AML-193 (cell line): ENCODE measurements around the gene TDRD3.

ENCODE experiments used
- DNase-seq, 2 experiments: peaks; one replicate each; lab custom pipeline; 2025; lab: John Stamatoyannopoulos, UW

The TDRD3 gene

GRCh38 chr13:60454425-60454824 is 57.4 kb downstream of the TDRD3 start:
- no peak for DNase-seq

GRCh38 chr13:60463787-60464186 is 66.8 kb downstream of the TDRD3 start:
- DNase-seq, result no peak

GRCh38 chr13:60467098-60467497 is 70.1 kb downstream of the TDRD3 start:
- DNase-seq, result no peak

DNA sequence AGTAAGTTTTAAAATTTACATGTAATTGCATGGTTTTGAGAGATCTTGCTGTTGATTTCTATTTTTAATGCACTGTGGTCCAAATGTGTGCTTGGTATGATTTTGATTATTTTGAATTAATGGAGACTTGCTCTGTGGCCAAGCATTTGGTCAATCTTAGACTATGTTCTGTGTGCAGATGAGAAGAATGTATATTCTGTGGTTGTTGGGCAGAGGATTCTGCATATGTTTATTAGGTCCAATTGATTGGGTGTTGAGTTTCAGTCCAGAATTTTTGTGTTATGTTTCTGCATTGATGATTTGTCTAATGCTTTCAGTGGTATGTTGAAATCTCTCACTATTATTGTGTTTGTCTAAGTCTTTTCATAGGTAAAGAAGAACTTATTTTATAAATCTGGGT is 82.3 kb downstream of the TDRD3 start:
- DNase-seq, result no peak

DNA sequence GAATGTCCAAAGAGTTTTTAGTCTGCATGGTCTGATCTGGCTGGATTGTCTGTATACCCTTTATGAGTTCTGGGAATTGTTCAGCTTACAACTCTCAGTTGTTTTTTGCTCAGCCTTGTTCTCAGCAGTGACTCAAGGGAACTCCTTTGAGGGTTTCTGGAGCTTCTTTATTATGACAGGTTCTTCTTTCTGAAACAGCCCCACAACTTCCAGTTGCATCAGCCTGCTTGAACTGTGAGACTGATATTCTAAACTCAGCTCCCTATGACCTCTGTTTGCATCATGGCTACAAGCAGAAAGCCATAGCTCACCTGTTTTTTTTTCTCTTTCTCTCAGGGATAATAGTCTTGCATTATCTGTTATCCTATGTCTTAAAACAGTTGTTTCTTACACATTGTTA is 85.0 kb downstream of the TDRD3 start:
- no peak for DNase-seq

DNA sequence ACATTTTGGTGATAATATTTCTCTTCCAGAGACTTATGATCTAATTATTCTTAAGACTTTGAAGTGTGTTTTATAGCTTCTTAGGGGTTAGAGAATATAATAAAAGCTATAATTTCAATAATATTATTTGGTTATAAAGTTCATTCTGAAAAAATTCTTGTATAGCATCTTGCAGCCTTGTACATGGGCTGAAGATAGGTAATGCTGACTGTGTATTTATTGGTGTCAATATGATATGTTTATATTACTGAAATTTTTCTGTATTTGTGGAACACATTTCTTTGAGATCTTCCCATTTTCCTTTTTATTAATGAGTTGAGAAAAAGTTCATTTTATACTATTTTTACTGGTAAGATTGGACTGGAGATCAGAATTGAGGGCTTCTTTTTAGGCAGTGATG is 87.8 kb downstream of the TDRD3 start:
- no peak for DNase-seq

- no peak for DNase-seq
These were observed 94.5 kb downstream of the TDRD3 start for GRCh38 chr13:60491531-60491930.

DNA sequence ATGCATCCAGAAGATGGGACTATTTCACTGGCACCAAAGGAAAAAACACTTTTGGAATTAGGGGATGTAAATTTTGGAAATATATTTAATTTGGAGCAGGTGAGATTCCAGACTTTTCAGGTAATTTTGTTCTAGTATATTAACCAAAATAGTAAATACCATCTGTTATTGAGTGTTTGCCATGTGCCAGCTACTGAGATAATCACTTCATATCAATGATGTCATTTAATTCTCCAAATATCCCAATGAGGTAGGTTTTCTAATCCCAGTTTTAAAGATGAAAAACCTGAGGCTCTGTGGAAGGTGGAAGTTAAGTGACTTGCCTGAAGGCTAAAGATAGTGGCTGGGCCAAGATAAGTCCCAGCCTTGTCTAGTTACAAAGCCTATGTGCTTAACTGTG is 95.2 kb downstream of the TDRD3 start:
- no peak for DNase-seq

- no peak for DNase-seq
These were observed 97.3 kb downstream of the TDRD3 start for GRCh38 chr13:60494296-60494695.

DNA sequence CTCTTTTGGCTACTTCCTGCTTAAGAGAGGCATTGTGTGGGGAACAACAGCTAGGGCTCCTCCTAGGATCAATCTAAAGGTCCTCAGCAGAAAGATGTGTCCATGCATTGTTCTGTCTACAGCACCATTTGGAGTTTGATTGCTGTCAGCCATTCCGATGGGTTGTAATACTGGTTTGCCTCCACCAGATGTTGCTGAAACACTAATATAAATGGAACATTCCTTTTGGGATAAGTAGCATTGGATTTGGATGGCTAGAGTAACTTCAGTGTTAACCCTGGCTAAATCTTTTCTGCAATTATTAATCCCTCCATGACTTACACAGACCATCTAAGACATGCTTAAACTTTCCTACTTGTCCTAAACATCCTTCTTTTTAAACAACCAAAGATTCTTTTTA is 104.2 kb downstream of the TDRD3 start:
- no peak for DNase-seq

DNA sequence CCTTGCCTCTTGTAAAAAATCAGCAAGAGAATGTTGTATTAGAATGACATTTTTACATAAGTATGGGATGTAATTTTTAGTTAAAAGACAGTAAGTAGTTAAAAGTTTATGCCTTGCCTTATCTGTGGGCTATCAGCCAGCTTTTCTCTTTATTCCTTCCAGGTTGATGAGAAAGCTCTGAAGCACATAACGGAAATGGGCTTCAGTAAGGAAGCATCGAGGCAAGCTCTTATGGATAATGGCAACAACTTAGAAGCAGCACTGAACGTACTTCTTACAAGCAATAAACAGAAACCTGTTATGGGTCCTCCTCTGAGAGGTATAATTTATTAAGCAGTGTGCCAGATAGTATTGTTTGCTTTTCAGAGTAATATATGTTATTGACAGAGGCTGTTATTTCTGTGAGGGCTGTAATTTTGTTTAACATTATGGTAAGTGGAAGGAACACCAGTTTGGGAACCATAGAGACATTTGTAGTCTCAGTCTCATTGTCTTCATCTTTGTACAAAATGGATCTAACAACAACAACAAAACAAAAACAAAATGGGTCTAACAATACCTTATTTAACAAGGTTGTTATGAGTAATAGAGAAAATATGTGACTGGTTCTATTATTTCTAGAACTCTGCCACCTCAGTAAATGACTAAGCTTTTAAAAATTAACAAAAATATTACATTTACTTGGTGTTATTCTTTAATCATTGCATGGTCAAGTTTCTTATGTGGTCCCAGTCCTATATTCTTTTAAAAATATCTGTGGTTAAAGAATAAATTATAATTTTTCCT is 112.8 kb downstream of the TDRD3 start:
- DNase-seq, result no peak

DNA sequence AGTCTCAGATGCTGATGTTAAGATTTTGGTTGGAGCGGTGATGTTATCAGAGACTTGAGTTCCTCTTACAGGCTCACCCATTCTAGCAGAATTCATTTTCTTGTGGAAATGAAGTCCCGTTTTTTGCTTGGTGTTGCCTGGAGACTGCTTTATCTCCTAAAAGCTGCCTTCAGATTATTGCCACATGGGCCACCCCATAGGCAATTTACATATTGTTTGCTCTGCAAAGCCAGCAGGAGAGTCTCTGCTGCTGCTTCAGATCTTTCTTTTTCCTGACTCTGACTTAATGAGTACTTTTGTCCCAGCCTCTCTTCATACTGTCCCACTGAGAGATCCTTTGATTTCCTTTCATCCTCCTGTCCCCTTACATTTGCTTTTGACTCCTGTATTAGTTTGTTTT is 114.6 kb downstream of the TDRD3 start:
- DNase-seq, result no peak

DNA sequence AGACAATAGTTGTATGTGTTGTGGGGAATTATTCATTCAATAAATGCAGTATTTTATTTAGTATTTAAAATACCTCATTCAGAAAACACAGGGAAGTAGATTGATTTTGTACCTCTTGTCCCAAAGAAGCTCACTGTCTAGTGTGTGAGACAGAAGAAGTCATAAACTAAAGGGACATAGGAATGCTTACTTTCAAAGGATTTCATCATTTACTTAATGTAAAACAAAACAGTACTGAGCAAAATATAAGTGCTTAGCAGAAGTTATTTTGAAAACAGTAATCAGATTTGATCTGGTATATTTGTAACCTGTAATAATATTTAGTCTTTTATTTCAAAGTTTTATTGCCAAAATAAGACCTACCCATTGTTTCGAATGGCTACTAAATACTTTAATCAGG is 117.9 kb downstream of the TDRD3 start:
- no peak for DNase-seq

- no peak for DNase-seq
These were observed 122.5 kb downstream of the TDRD3 start for GRCh38 chr13:60519496-60519895.

GRCh38 chr13:60520902-60521569 is 124.0 kb downstream of the TDRD3 start:
- DNase-seq, result no peak

DNA sequence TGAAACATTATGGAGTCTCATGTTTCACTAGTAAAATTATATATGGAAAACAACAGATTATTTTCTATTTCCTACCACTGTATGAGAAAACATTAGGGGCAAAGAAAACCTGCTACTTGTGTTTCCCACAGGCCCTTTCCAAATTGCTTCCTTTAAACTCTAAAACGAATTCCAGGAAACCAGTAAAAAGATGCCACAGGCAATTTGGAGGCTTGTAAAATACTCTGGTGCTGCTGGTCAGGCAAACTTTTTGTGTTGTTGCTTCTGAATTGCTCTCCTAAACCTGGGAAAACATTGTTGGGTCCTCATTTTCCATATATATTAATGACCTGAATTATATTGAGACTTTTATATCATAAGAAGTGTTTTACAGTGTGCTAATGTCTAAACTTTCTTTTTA is 141.5 kb downstream of the TDRD3 start:
- DNase-seq, result no peak

GRCh38 chr13:60540276-60540675 is 143.3 kb downstream of the TDRD3 start:
- no peak for DNase-seq

GRCh38 chr13:60562096-60562780 is 165.2 kb downstream of the TDRD3 start:
- DNase-seq, result no peak

DNA sequence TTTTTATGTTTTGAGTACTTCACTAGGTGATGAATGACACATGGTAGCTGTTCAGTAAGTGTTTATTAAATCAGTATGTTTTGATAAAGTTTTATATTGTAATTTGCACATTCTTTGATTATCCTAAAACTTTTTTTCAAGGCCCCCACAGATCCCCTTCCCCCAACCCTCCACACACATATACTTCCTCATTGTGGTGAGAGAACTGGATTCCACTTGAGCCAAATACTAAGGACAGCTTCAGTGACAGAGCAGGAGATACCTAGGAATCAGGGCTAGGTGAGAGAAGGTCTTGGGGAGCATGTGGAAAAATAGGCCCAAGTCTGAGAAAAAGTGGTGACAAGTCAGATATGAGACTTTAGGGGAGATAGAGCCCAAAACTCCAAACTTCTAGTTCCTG is 174.6 kb downstream of the TDRD3 start:
- DNase-seq, result no peak

GRCh38 chr13:60572003-60572798 is 175.2 kb downstream of the TDRD3 start:
- no peak for DNase-seq

DNA sequence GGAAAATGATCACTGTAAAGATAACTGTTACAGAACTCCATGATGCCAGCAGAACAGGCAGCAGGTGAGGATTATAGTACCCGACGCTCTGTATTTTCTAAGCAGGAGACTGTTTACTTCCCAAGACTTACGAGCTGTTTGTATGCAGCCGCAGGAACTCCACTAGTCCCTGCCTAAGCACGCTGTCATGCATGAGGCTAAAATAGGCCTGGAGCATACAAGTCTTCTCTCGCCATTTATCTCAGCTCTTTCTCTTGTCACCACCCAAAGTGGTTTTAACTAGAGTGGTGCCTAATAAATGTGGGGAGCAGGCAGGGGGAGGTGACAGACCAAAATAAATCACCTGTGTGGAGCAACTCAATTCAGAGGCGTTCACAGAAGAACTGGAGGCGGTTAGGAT is 175.8 kb downstream of the TDRD3 start:
- DNase-seq, result no peak

DNA sequence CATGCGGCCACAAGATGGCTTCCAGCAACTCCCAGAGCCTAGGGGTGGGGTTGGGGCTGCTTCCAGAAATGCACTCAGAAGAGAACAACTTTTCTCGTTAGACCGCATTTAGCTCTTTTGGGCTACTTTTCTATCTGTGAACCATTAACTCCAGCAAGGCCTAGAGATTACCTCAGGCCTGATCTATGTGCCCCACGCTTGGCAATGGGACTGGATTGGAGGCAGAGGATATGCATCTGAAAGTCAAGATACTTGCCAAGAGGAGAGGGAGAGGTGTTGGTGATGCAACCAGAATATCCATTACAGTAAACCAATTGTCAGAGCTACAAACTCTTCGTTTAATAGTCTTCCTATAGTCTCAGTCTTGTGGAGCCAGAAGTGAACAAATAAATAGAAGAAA is 177.7 kb downstream of the TDRD3 start:
- DNase-seq, result no peak
